Uterus (tissue), 2 donors: ENCODE data around the gene PTCH1.

Source experiments
- CTCF ChIP-seq, 4 experiments: fragments of 200-600 bp in 2 of 4; fragments of 450-650 bp in 2 of 4; sonication (generic) in 2 of 4; IDR thresholded peaks; one replicate each; pipeline ENCODE4 v1.5.1; 2016 to 2019; ENCODE audit warnings: antibody characterized with exemption in 4 of 4, mild to moderate bottlenecking in 2 of 4, moderate library complexity in 1 of 4
- POLR2A ChIP-seq, 2 donors: fragments of 450-650 bp; IDR thresholded peaks; one replicate each; pipeline ENCODE4 v1.6.1; 2016; ENCODE audit warnings: antibody characterized with exemption in 2 of 2, mild to moderate bottlenecking in 1 of 2, moderate library complexity in 1 of 2

- TF ChIP-seq POLR2A (IDR thresholded peaks at IDR 0.05) (no peak), CTCF (IDR thresholded peaks at IDR 0.05) (no peak)
Observed at GRCh38 chr9:95459851-95460517, 56.8 kb downstream of the PTCH1 start.
